DMS53 treated with DMSO at 0.1 percent for 48 hours (cell line): ENCODE data around the gene APOO.
"Not testable (repeated sequence)": the region's sequence is repeated elsewhere in the genome, so short reads cannot be mapped to it uniquely, and the experiment has no call there.

Experiments used
- DNase-seq: peaks from one replicate; lab custom pipeline; 2025; ENCODE audit not compliant: unreplicated experiment; lab: John Stamatoyannopoulos, UW

The APOO gene

GRCh38 chrX:23861215-23861896, 46.4 kb downstream of the APOO start:
- DNase-seq, result no peak

DNA sequence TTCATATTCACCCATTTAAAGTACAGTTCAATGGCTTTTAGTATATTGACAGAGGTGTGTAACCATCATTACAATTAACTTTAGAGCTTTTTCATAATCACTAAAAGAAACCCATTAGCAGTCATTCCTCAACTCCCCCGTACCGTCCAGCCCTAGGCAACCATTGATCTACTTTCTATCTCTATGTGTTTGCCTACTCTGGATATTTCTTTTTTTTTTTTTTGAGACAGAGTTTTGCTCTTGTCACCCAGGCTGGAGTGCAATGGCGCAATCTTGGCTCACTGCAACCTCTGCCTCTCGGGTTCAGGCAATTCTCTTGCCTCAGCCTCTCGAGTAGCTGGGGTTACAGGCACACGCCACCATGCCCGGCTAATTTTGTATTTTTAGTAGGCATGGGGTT, 48.5 kb downstream of the APOO start:
- not testable (repeated sequence) for DNase-seq

DNA sequence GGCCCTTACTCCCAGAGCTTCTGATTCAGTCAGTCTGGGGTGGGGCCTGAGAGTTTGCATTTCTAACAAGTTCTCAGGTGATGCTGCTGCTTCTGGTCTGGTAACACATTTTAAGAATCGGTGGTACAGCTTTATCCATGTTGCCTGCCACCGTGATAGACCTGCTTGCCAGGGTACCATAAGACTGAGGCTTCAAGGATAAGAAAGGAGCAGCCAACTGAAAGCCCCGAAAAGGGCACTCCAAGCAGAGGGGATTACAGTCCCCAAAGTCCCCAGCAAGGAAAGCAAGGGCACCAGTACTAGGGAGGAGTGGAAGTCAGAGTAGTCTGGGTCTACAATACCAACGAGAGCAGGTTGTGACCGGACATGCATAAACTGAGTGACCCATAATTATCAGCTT, 49.8 kb downstream of the APOO start:
- no peak for DNase-seq

DNA sequence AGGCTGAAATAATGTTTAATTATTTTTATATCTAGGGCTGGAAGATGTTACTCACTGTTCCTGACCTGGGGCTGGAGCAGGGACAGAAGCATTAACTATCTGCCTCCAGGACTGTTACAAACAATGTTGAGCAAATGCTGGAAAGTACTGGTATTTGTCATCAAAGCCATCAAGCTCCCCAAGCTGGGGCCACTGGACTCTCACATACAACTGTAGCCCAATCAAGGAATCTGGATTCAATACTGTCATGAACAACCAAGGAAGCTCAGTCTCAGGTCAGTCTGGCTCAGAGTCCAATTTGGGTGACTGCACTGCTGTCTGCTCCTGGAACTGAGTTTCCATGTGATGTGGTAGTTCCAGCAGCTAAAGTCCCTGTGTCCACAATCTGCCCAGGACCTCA, 50.4 kb downstream of the APOO start:
- DNase-seq, result no peak

DNA sequence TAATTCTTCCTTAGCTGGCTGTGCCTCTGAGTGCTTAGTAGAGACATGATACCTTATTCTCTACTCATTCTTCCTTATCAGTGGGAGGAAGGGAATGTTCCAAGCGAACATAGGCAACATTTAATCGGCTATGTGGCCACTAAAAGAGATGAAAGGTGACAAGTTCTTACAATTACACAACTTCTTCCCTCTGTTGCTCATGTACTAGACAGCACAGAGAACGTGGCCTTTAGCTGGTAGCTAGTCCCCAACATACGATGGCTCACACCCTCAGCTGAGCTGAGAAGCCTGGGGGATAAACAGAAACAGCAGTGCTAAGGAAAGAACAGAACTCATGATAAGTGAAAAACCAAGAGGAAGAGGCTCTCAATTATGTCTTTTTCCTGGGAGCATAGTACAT, 52.2 kb downstream of the APOO start:
- DNase-seq, result no peak

DNA sequence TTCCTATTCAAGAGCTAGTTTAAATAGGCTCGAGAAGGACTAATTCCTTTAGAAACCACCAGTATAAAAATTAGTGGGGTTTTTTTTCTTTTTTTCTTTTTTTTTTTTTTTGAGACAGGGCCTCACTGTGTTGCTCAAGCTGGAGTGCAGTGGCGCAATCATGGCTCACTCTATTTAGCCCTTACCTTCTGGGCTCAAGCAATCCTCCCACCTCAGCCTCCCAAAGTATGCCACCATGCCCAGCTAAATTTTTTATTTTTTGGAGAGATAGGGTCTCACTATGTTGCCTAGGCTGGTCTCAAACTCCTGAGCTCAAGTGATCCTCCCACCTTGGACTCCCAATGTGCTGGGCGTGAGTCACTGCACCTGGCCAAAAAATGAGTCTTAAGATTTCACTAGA, 52.8 kb downstream of the APOO start:
- DNase-seq, result no peak

GRCh38 chrX:23854122-23854521, 53.6 kb downstream of the APOO start:
- no peak for DNase-seq

DNA sequence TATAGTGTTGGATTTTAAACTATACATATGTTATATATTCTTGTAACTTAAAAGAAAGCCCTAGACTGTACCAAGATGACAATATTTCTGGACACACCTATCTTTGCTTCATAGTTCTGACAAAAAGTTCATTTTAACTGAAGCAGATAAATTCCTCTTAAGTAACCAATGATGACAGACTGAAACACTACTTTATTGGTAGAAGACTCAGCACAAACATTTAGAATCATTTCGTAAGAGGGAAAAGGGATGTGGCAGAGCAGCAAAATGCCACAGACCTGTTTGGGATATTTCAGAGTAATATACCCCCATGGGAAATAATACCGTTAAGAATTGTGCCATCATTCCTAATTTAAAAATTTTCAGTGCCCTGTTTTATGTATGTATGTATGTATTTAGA, 56.2 kb downstream of the APOO start:
- no peak for DNase-seq

DNA sequence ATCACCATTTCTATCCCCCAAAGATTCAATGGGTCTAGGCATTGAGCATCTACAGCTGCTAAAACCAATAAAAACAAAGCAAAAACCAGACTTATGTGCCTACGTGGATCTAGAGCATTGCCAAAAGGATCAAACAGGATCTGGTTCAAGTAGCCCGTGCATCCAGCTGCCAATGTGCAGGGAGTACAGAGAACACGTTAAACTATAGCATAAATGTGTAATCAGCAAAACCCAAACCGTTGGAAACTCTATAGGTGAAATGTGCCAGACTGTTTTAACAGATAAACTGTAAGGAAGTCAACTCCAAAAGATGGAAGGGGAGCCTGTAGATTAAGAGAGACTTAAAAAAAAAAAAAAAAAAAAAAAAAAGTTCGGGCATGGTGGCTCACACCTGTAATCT, 58.5 kb downstream of the APOO start:
- no peak for DNase-seq

DNA sequence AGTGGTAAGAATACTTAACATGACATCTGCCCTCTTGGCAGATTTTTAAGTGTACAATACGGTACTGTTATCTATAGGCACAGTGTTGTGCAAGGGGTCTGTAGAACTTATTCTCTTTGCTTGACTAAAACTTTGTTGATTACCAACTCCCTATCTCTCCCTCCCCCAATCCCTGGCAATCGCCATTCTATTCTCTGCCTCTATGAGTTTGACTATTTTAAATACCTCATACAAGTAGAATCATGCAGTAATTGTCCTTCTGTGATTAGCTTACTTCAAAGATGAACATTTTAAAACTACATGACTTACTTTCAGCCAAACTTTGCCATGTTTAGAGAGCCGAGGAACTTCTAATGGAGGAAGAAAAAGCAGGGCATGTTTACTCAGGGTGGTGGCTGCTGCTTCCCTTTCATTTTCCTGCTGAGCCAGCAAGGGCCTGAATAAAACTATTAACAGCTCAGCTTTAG, 62.4 kb downstream of the APOO start:
- DNase-seq, result no peak

DNA sequence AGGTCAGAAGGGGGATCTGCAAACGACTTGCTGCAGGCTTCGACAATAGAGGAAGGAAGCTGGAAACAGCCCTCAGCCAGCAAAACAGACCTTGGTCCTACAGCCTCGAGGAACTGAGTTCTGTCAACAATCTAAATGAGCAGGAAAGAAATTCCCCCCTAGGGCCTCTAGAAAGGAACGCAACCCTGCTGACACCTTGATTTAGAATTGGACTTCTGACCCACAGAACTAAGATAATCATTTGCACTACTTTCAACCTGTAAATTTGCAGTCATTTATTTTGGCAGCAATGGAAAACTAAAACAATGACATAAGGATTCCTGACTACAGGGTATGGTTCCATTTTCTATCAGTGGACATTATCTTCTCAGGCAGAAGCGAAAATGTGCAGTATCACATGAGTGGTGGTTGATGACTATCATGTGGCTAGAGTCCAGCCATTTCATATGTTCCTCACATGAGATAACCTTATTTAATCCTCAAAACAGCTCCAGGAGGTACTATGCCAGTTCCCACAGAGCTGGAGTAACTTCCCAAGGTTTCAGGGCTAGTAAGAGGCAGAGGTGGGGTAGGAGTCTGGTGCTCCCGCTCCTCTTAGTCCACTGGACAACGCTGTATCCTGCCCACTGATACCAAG, 63.1 kb downstream of the APOO start:
- DNase-seq, result no peak

DNA sequence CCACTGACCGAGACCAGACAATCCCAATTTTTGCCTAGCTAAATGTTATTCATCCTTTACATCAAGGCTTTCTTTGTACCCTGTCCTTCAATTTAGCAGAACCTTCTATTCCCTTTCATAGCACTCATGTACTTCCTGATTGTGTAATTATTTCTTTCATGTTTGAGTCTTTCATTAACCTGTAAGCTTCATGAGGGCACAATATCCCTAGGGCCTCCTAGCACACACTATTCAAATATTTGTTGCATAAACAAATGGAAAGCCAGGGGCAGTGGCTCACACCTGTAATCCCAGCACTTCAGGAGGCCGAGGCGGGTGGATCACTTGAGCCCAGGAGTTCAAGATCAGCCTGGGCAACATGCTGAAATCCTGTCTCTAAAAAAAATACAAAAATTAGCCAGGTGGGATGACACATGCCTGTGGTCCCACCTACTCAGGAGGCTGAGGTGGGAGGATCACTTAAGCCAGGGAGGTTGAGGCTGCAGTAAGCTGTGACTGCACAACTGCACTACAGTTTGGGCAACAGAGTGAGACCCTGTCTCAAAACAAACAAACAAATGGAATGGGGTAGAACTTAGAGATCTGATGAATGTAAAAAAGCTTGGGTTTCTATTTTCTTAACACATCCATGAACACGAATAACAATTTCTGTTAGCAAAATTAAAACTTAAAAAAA, 65.8 kb downstream of the APOO start:
- no peak for DNase-seq

GRCh38 chrX:23840674-23841073, 67.1 kb downstream of the APOO start:
- no peak for DNase-seq

DNA sequence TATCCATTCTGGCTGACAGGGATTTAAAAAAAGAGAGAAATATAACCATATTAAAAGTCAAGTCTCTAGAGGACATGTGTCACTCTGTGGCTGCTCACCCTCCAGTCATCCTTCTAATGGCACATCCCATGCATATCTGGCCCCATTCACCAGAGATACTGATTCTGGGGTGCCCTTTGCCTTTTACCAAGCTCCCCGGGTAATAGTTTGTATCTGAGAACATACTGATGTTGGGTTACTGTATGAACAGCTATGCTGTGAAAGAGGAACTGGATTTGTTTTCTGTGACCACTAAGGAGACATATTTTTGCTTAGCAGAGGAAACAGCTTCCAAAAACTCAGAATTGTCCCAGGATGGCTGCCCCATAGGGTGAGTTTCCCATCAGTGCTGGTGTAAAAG, 68.8 kb downstream of the APOO start:
- DNase-seq, result no peak

DNA sequence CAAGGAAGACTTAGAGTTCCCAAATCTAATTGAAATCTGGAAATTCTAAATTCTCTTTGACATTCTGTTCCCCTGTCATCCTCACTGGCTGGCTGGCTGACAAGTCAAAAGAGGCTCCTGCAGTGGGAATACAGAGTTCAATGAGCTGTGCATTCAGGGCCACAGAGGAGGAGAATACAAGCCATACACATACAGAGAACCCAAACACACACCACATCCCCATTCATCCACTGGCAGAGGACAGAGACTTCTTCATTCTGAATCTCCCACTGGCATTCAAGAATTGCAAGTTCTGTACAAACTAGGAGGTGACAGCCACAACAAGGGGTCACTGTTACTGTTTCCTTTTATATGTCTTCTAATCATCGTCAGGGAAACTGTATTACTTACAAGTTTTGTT, 75.0 kb downstream of the APOO start:
- no peak for DNase-seq

GRCh38 chrX:23828881-23829280, 78.9 kb downstream of the APOO start:
- DNase-seq, result no peak

GRCh38 chrX:23826653-23827052, 81.1 kb downstream of the APOO start:
- no peak for DNase-seq

DNA sequence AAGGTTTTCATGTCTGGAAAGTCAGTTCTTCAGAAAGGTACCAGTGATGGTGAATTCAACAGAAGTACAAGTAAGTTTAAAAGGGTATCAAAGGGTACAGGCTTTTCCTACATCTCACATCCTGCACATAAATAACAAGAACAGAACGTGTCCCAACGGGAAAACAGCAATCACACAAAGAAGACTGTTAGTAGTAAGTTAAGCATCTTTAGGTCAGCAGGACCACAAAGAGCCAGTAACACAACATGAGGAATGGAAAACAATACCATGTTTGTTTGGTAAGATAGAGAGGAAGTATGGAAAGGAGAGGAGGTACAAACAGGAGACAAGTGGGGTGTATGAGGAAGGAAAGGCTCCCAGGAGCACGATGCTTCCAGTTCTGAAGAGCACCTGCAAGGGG, 81.5 kb downstream of the APOO start:
- DNase-seq, result no peak

- no peak for DNase-seq
These were observed 82.1 kb downstream of the APOO start for GRCh38 chrX:23825675-23826074.

GRCh38 chrX:23822841-23823240, 84.9 kb downstream of the APOO start:
- DNase-seq, result no peak

GRCh38 chrX:23822397-23822796, 85.3 kb downstream of the APOO start:
- DNase-seq, result peak; percentile 89

- no peak for DNase-seq
These were observed 85.9 kb downstream of the APOO start for GRCh38 chrX:23821847-23822246.
